GM12873 (cell line): ENCODE measurements around the gene GLRA3.

Source experiments
- CTCF ChIP-seq: IDR thresholded peaks from 2 replicates; pipeline ENCODE4 v1.5.1; 2012; ENCODE audit warnings: low read depth, mild to moderate bottlenecking, moderate library complexity, low read length, control low read depth; ENCODE audit not compliant: insufficient read depth; ENCODE audit errors: missing control alignments

GLRA3 gene

DNA sequence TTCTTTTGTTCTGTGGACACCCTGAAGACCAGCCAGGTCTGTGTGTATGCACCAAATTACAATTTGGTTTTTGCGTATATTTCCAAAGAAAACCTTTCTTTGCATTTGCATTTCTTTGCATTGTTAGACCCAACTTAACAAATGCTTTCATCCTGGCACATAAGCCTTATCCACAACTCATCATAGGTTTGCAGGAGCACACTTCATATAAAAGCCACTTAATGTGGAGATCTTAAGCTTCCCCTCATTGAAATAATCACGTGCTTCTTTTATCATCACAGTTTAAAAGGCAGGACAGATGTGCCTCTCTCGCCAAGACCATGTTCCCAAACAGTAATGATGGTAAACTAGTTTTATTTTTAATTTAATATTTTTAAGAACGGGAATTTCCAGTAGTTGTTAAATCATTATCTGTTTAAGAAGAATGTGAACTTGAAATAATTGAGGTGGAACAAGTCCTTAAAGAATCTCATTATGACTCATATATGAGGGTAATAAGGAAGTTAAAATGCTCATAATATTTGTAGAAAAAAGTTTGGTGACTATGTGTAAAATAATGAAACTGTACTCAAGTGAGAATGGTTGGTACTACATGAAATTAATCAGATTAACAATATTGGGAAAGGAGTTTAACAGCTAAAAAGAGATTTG lies 65.5 kb downstream of the GLRA3 start:
- TF ChIP-seq CTCF: no peak

- no peak for TF ChIP-seq CTCF
Observed at GRCh38 chr4:174761451-174761850, 67.6 kb downstream of the GLRA3 start.

- TF ChIP-seq CTCF: no peak
Observed at GRCh38 chr4:174757736-174758135, 71.3 kb downstream of the GLRA3 start.

DNA sequence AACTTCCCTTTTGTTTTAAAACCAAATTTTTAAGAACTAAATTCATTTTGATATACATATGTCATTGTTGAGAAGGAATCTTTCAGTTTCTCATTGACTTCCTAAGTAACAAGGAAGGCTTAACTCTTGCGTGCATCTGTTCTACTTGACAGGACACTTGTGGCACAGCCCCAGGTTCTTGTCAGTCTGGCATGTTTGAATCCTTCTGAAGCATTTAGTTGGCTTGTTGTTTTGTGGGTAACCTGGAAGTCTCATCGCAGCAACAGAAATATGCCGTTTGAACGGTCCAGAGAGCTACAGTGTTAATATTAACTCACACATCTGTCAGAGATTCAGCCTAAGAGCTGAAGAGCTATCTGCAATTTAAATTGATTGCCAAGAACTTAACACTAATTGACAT lies 76.0 kb downstream of the GLRA3 start:
- TF ChIP-seq CTCF: no peak

- TF ChIP-seq CTCF: no peak
Observed at GRCh38 chr4:174752026-174752425, 77.0 kb downstream of the GLRA3 start.

- no peak for TF ChIP-seq CTCF
Observed at GRCh38 chr4:174749091-174749490, 80.0 kb downstream of the GLRA3 start.

DNA sequence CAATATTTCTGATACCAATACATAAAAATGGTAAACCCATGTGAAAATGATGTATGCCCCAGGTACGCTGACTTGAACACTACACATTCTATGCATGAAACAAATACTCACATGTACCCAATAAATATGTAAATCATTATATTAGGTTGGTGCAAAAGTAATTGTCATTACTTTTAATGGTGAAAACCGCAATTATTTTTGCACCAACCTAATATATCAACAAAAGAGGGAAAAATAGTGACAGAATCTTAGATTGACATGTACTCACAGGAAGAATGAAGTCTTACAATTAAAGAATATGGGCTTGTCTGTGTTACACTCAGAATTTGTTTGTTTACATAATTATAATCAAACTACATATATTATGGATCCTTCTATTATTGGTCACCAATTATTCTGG lies 82.3 kb downstream of the GLRA3 start:
- no peak for TF ChIP-seq CTCF

DNA sequence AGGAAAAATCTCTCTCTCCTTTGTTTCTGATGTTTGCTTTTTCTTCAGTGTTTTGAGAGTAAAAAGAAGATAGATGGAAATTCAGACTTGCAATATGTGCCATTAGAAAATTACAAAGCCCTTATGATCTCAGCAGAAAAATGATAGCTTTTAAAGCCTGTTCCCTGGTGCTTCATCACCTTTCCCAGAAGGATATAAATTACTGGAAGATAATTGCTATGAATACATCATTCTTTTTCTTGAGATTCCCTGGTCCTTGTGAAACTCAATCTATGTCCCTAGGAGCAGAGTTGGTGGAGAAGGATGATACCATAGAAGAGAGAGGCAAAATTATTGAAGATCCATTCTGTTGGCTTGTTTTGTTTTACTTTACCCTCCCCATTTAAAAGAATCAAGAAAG lies 86.5 kb downstream of the GLRA3 start:
- no peak for TF ChIP-seq CTCF
